Measurements from ENCODE around the gene USP27X.

USP27X gene

GRCh38 chrX:49868739-49869138 lies 10.5 kb upstream of the USP27X start:
- no peak for TF ChIP-seq CTCF (IDR thresholded peaks at IDR 0.05)

- peak; percentile 48 for TF ChIP-seq CTCF (IDR thresholded peaks at IDR 0.05)
Measured at GRCh38 chrX:49876750-49877149, 2.5 kb upstream of the USP27X start.

- TF ChIP-seq CTCF (IDR thresholded peaks at IDR 0.05) = no peak
Measured at GRCh38 chrX:49877397-49878101, 1.7 kb upstream of the USP27X start.

- TF ChIP-seq CTCF (IDR thresholded peaks at IDR 0.05) = no peak
Measured at GRCh38 chrX:49878128-49878833, 1.0 kb upstream of the USP27X start.

GRCh38 chrX:49879656-49880277 lies 483 bp downstream of the USP27X start:
- TF ChIP-seq CTCF (IDR thresholded peaks at IDR 0.05) = no peak

GRCh38 chrX:49880668-49881067 lies 1.4 kb downstream of the USP27X start:
- no peak for TF ChIP-seq CTCF (IDR thresholded peaks at IDR 0.05)

- peak; percentile 75 for TF ChIP-seq CTCF (IDR thresholded peaks at IDR 0.05)
Measured at GRCh38 chrX:49884290-49884862, 5.1 kb downstream of the USP27X start.

Data from LNCAP (cell line).